GM18499 (cell line): Measurements from ENCODE around the gene COPZ2.

Experiments used
- ATAC-seq: cut with Tn5 transposase; IDR thresholded peaks from one replicate; pipeline ENCODE4 v1.9.1; 2021; ENCODE audit warnings: moderate number of reproducible peaks; ENCODE audit not compliant: insufficient read depth, unreplicated experiment

COPZ2 gene

GRCh38 chr17:48056879-48057278 lies 19.3 kb upstream of the COPZ2 start:
- ATAC-seq = no peak

DNA sequence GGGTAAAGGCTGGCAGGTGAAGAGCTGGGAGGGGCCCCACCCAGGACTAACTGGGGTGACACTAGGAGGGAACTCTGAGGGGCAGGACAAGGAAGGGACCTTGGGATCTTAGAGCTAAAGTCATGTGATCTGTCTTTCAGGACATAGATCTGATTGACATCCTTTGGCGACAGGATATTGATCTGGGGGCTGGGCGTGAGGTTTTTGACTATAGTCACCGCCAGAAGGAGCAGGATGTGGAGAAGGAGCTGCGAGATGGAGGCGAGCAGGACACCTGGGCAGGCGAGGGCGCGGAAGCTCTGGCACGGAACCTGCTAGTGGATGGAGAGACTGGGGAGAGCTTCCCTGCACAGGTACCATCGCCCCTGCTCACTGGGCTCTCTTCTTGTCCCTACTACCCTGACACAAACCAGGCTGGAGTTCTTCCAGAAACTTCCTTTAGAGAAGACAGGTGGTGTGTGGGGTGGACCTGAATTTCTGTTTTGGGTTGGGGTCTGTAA lies 18.7 kb upstream of the COPZ2 start:
- no peak for ATAC-seq

DNA sequence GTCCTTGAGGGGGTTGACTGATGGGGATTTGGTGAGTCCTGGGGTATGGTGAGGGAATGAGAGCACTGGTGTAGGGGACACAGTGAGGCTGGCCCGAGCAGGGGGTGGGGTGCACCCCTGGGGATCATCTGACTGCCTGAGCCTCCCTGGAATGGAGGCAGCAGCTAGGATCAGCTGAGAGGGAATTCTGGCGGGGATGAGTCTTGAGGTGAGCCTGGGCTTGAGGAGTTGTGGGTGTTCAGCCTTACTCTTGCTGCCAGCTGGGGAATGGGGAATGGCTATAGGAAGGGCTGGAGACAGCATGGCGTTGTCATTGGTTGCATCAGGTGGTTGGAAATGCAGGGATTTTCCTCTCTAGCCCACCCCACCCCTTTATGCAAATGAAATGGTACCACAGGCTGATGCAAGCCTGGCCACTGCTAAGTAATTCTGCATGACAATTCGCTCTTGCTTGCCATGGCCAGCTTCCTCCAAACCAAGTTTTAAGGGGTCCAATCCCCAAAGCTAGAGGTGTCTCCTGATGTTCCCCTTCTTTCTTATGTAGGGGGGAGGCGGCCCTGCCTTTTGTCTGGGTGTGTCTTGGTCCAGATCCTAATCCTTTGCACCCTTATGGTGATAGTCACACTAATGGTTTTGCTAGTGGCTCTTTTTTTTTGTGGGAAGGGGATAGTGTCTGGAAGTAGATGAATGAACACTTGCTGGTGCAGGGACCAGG lies 18.1 kb upstream of the COPZ2 start:
- ATAC-seq = no peak

- ATAC-seq = no peak
These were observed 16.9 kb upstream of the COPZ2 start for GRCh38 chr17:48054238-48055185.

GRCh38 chr17:48053758-48054237 lies 16.2 kb upstream of the COPZ2 start:
- no peak for ATAC-seq

- ATAC-seq = no peak
These were observed 15.6 kb upstream of the COPZ2 start for GRCh38 chr17:48052956-48053757.

GRCh38 chr17:48051706-48052486 lies 14.3 kb upstream of the COPZ2 start:
- ATAC-seq = no peak

DNA sequence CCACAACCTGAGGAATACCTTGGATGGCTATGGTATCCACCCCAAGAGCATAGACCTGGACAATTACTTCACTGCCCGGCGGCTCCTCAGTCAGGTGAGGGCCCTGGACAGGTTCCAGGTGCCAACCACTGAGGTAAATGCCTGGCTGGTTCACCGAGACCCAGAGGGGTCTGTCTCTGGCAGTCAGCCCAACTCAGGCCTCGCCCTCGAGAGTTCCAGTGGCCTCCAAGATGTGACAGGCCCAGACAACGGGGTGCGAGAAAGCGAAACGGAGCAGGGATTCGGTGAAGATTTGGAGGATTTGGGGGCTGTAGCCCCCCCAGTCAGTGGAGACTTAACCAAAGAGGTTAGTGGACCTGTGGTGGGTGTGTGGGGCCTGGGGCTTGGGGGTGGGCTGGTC lies 13.7 kb upstream of the COPZ2 start:
- no peak for ATAC-seq

DNA sequence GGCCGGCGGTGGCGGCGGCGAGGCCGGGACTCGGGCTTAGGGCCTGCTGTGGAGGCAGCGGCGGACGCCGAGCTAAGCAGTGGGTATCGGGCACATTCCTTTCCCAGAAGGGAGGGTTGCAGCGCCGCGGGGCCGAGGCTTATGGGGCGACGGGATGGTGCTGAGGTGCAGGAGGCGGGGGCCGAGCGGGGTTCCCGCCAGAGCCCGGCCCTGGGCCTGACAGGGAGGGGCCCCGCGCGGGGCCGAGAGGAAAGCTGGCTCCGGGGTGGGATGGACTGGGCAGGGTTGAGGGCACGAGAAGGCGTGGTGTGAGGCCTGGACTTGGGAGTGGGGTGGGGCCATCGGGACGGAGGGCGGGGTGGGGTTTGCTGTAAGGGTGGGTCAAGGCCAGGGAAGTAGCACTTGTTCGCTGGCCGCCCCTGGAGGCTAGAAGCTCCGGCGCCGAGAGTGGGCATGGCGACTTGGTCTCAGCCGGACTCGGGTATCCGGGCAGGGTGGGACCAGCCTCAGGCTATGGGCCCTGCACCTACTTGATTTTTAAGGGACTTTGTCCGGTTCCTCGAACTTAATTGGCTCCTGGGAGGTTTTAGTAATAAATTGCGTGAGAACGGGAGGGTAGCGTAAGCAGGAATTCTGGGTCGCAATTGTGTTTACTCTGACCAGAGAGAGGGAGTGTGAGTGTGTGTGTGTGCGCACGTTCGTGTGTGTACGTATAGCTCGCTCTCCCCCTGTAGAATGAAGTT lies 11.0 kb upstream of the COPZ2 start:
- peak; percentile 14 for ATAC-seq

GRCh38 chr17:48047741-48048383 lies 10.3 kb upstream of the COPZ2 start, which contains the start of gene NFE2L1:
NFE2L1 (plus strand) TSS chr17:48048359; CDS start chr17:48051119, 2,760 bp downstream.
- ATAC-seq = peak; percentile 89

DNA sequence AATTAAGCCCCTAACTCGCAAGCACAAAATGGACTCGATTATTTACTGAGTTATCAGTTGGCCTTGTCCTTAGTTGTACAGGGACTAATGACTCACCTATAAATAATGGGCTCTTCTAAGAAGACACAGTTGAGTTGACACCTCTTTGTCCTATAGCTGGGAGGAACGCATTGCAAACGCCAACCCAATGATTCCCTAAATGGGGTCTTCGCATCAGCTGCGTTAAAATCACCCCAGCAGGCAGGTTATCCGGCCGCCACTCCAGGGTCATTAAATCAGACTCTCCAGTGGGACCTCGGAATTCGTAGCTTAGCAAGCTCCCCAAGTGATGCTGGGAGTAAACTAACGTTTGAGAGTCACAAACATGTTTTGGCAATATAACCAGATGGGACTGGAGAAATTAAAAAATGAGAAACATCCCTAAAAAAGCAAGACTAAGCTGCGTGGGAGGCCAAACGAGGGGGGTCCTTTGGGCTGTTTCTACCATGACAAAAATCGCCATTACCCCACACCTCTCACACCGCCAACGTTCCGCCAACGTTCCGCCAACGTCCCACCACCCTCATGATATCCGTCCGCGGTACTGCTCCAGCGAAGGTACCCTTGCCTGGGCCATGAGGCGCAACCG lies 9.6 kb upstream of the COPZ2 start:
- ATAC-seq = no peak

DNA sequence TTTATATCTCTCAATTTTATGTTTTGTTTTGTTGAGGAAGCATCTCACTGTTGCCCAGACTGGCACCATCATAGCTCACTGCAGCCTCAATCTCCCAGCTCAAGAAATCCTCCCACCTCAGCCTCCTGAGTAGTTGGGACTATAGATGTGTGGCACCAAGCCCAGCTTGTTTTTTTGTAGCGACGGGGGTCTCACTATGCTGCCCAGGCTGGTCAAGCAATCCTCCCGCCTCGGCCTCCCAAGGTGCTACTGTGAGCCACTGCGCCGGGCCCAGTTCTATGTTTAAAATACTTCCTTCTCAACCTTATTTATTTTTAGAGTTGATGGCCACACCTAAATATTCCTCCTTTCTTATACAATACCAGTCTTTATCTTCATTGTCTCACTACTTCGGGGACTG lies 8.7 kb upstream of the COPZ2 start:
- ATAC-seq = no peak

DNA sequence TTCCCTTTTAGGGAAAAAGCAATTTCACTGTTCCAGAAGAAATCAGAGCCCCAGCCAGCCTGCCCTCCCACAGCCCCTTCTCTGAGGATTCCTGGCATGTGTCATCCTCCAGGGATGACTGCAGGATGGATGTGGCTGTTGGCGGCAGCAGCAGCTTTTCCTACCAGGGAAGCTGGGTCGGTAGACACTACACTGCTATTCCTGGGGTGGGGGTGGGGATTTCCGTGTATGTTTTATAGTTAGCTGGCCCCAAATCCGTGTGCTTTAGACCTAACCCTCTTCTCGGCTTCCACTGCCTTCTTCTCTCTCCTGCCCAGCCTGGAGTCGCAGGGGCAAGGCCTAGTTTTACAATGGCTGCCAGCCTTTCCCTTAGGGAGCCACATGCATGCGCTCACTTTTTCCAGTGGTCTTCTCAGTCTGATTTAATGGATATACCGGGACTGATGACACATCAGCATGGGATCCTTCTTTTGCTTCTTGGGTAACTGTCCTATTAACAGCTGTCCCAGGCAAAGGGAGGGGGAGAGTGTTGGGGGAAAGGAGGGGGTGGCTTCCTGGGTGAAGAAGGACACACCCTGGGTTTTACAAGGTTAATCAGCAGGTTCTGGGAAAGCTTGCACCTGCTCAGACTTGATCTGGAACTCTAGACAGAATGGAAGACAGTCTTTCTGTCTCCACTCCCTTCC lies 7.9 kb upstream of the COPZ2 start:
- ATAC-seq = no peak

DNA sequence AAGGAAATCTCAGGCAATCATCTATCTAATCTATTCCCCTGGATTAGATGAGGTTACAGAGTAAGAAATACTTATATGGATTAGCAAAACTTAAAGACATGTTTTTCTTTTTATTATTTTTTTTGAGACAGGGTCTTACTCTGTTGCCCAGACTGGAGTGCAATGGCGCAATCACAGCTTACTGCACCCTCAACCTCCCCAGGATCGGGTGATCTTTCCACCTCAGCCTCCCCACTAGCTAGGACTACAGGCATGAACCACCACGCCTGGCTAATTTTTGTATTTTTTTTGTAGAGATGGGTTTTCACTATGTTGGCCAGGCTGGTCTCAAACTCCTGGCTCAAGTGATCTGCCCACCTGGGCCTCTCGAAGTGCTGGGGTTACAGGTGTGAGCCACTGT lies 7.3 kb upstream of the COPZ2 start:
- no peak for ATAC-seq

DNA sequence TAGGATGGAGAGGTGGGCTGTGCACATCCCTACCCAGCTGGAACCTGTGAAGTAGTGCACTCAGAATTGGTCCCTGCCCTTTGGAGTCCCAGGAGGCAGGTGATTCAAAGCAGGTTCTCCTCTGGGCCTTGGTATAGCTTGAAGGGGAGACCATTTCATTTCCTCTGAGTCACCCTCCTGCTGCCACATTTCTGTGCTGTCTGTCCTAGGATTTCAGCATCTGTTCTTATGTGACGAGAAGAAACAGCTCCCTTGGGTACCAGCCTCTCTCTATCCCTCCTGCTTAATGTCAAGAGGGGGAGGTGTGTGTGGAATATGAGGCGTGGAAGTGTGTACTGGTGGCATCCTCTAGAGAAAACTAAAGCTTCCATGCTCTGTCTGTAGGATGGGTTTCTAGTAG lies 5.6 kb upstream of the COPZ2 start:
- no peak for ATAC-seq

GRCh38 chr17:48038687-48039086 lies 1.1 kb upstream of the COPZ2 start:
- ATAC-seq = no peak

DNA sequence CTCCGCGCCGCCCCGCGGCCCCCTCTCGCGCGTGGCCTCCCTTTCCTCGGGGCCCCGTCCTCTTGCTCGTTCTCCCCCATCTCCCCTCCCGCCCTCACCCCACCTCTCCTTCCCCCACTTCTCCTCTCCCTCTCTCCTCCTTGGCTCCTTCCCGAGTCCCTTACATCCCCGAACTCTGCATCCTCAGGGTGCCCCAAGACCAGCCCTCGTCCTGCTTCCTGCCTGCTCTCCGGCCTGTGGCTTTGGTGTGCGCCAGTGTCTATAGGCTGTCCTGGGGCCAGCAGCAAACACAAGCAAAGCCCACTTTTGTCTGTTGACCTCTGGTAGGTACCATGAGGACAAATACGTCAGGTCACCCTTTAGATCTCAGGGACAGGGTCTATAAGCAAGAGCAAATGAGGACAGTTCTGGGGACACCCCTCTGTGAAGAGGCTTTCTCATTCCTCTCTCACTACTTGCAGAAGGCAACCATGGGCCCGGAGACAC lies 284 bp upstream of the COPZ2 start:
- ATAC-seq = no peak
